GM12891 (cell line): ENCODE measurements around the gene HMCN1.

Experiments
- DNase-seq: peaks from one replicate; pipeline ENCODE4 v3.0.0; 2011; ENCODE audit warnings: low spot score; ENCODE audit not compliant: insufficient read length
- FAIRE-seq: peaks from 2 replicates; lab custom pipeline; 2011; peaks lifted over from hg19 to GRCh38; lab: Jason Lieb, UNC
- PAX5 ChIP-seq: IDR thresholded peaks from 2 replicates; pipeline ENCODE4 v1.6.1; 2011; ENCODE audit warnings: low read length, moderate library complexity, mild to moderate bottlenecking; ENCODE audit not compliant: insufficient read depth, severe bottlenecking
- POLR2A ChIP-seq: IDR thresholded peaks from 2 replicates; pipeline ENCODE4 v1.6.1; 2011; ENCODE audit warnings: low read depth, low read length, control low read depth
- POLR2AphosphoS5 ChIP-seq: IDR thresholded peaks from 2 replicates; pipeline ENCODE4 v1.6.1; 2011; ENCODE audit warnings: low read depth, low read length, control low read depth
- POU2F2 ChIP-seq: IDR thresholded peaks from 2 replicates; pipeline ENCODE4 v1.6.1; 2011; ENCODE audit warnings: low read depth, mild to moderate bottlenecking, control low read depth, low read length, moderate library complexity
- SPI1 ChIP-seq: IDR thresholded peaks from 2 replicates; pipeline ENCODE4 v1.6.1; 2011; ENCODE audit warnings: low read depth, low read length, control low read depth
- TAF1 ChIP-seq: IDR thresholded peaks from 2 replicates; pipeline ENCODE4 v1.6.1; 2011; ENCODE audit warnings: low read depth, low read length, control low read depth

Gene HMCN1

GRCh38 chr1:185971688-185972087 lies 237.5 kb downstream of the HMCN1 start:
- no peak for TF ChIP-seq TAF1
- no peak for DNase-seq
- FAIRE-seq, result no peak

GRCh38 chr1:185972096-185972850 lies 238.1 kb downstream of the HMCN1 start:
- FAIRE-seq (no peak), DNase-seq (no peak)
- no peak for TF ChIP-seq POLR2A
- TF ChIP-seq POLR2AphosphoS5, result no peak
- TF ChIP-seq TAF1, result no peak
- no peak for TF ChIP-seq POU2F2
- no peak for TF ChIP-seq SPI1
- no peak for TF ChIP-seq PAX5

DNA sequence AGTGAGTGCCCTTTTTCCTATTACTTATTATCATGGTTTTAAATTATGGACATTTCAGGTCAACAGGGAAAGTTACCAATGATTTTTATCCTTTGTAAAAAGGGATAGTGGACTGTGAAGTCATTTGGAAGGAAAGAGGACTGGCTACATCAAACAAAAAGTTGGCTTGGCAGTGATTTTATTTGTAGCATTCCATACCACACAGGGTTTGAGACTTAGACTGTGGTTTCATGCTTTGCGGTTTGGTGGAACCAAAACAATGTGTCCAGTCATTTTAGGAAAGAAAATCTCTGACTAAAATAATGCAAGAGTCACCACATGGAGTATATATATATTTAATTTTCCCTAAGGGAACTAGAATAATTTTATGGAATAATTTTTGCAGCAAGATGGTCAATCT lies 239.5 kb downstream of the HMCN1 start:
- no peak for FAIRE-seq
- no peak for DNase-seq
- TF ChIP-seq SPI1 (no peak), PAX5 (no peak), POLR2AphosphoS5 (no peak), POLR2A (no peak), TAF1 (no peak), POU2F2 (no peak)

- TF ChIP-seq POLR2AphosphoS5 (no peak), TAF1 (no peak), POLR2A (no peak), SPI1 (no peak), PAX5 (no peak), POU2F2 (no peak)
- no peak for DNase-seq
- no peak for FAIRE-seq
Observed at GRCh38 chr1:185974367-185975170, 240.4 kb downstream of the HMCN1 start.

DNA sequence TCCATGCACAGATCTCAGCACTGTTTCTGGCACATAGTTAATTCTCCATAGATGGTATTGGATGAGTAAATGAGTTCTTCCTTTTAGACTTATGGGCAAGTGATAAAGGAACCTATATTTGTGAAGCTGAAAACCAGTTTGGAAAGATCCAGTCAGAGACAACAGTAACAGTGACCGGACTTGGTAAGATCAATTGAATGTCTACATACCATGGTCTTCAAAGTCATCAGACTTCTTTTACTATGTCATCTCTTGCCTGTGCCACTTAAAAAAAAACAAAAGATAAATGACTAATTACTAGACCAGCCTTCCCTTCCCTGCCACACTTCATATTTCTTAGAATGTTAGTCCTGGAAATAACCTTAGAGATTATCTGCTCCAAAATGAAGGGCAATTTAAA lies 246.7 kb downstream of the HMCN1 start:
- no peak for DNase-seq
- no peak for TF ChIP-seq POLR2AphosphoS5
- TF ChIP-seq POU2F2, result no peak
- FAIRE-seq, result no peak

GRCh38 chr1:185984113-185984836 lies 250.1 kb downstream of the HMCN1 start:
- no peak for TF ChIP-seq PAX5
- TF ChIP-seq POLR2A, result no peak
- TF ChIP-seq POLR2AphosphoS5, result no peak
- no peak for TF ChIP-seq POU2F2
- TF ChIP-seq SPI1, result no peak
- no peak for TF ChIP-seq TAF1

DNA sequence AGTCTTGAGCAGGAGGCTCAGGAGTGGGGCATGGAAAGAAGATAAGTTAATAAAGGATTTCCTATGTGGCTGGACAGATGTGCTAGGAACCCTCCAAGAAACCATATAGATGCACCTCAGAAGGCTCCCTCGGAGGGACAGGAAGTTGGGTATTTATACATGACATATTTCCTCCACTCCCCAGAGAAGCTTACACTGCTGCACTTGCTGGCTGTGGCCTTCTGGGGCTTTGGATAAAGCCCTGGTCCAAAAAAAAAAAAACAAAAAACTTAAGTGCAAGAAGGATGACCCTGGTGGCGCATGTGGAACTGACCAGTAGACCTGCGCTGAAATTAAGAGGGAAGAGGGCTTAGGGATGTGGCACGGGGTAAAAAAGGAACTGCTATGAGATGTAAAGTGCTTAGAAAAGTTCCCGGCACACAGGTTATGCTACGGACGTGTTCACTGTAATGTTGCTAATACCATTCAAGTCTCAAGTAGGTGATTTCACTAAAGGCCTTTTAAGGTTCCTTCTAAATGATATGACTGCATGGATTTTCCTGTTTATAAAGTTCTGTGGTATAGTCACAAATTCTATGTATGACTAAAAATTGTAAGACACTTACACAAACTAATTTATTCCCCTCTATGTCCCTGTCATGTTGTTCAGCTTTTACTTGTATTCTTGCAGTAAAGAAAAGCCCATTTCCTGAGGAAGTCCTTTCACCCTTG lies 253.6 kb downstream of the HMCN1 start:
- no peak for DNase-seq
- no peak for FAIRE-seq
- TF ChIP-seq TAF1, result no peak
- no peak for TF ChIP-seq PAX5
- no peak for TF ChIP-seq POU2F2
- no peak for TF ChIP-seq POLR2AphosphoS5
- no peak for TF ChIP-seq SPI1

More at GRCh38 chr1:185984113-185984836, 250.1 kb downstream of the HMCN1 start:
- FAIRE-seq, result no peak
- DNase-seq, result no peak

DNA sequence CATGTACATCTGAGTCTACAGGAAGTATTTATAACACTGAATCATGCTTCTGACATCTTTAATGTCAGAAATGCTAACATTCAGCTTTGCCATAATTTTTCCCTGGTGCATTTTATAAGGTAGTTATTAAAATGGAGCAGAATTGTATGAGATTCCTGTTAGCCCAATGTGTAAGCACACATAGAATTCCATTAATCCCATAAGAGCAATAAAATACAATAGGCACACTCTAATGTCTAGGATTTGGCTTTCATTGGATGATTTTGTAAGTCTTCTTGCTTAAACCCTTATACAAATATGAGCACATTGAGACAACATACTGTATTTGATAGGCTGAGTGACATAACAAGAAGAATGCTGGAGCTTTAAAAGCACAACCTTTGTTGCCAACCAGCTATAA lies 256.4 kb downstream of the HMCN1 start:
- no peak for TF ChIP-seq POLR2AphosphoS5
- TF ChIP-seq PAX5, result no peak
- no peak for TF ChIP-seq POU2F2
- no peak for TF ChIP-seq POLR2A
- no peak for TF ChIP-seq TAF1
- no peak for TF ChIP-seq SPI1
- DNase-seq (no peak), FAIRE-seq (no peak)

DNA sequence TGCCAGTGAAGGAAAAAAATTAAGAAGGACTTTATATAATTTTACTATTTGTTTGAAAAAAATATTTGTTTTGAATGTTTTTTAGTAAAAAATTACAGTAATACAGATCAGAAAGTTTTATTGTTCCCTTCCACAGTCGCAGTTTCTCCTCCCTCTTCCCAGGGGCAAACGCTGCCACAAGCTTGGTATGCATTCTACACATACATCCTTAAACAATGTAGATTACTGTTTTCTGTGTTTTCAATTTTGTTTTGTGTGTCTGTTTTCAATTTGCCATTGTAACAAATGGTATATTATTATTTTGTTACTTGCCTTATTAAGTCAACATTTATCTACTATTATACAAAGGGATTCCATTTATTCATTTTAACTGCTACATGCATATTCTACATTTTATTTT lies 257.1 kb downstream of the HMCN1 start:
- no peak for DNase-seq
- no peak for FAIRE-seq
- TF ChIP-seq POU2F2, result no peak
- no peak for TF ChIP-seq POLR2A
- TF ChIP-seq PAX5, result no peak
- no peak for TF ChIP-seq SPI1
- TF ChIP-seq POLR2AphosphoS5, result no peak
- TF ChIP-seq TAF1, result no peak
